Ishikawa (cell line): ENCODE data around the gene PRPF6.

Experiments
- CEBPB ChIP-seq: IDR thresholded peaks from 2 replicates; pipeline ENCODE4 v1.6.1; 2012
- CREB1 ChIP-seq: IDR thresholded peaks from 2 replicates; pipeline ENCODE4 v1.6.1; 2012; ENCODE audit warnings: low read depth
- EGR1 ChIP-seq: IDR thresholded peaks from 2 replicates; pipeline ENCODE4 v1.6.1; 2012
- EP300 ChIP-seq: IDR thresholded peaks from 2 replicates; pipeline ENCODE4 v1.6.1; 2012; ENCODE audit warnings: borderline replicate concordance
- FOXM1 ChIP-seq: IDR thresholded peaks from 2 replicates; pipeline ENCODE4 v1.6.1; 2012; ENCODE audit warnings: low read depth, borderline replicate concordance
- MAX ChIP-seq: IDR thresholded peaks from 2 replicates; pipeline ENCODE4 v1.6.1; 2012
- NFIC ChIP-seq: IDR thresholded peaks from 2 replicates; pipeline ENCODE4 v1.6.1; 2012
- RAD21 ChIP-seq: IDR thresholded peaks from 2 replicates; pipeline ENCODE4 v1.6.1; 2012; ENCODE audit warnings: low read depth
- REST ChIP-seq: IDR thresholded peaks from 2 replicates; pipeline ENCODE4 v1.6.1; 2012; ENCODE audit warnings: low read depth, mild to moderate bottlenecking
- TAF1 ChIP-seq: IDR thresholded peaks from 2 replicates; pipeline ENCODE4 v1.6.1; 2012; ENCODE audit warnings: low read depth, mild to moderate bottlenecking
- TCF12 ChIP-seq: IDR thresholded peaks from 2 replicates; pipeline ENCODE4 v1.6.1; 2012; ENCODE audit warnings: low read depth
- TEAD4 ChIP-seq: IDR thresholded peaks from 2 replicates; pipeline ENCODE4 v1.6.1; 2012
- USF1 ChIP-seq: IDR thresholded peaks from 2 replicates; pipeline ENCODE4 v1.6.1; 2012
- YY1 ChIP-seq: IDR thresholded peaks from 2 replicates; pipeline ENCODE4 v1.6.1; 2012; ENCODE audit warnings: low read depth
- ZBTB7A ChIP-seq: IDR thresholded peaks from 2 replicates; pipeline ENCODE4 v1.6.1; 2012; ENCODE audit warnings: low read depth

The PRPF6 gene

GRCh38 chr20:64056639-64056888 is 75.6 kb downstream of the PRPF6 start:
- TF ChIP-seq EP300 (no peak), MAX (no peak), TCF12 (no peak), NFIC (no peak), ZBTB7A (no peak), REST (no peak), FOXM1 (no peak), EGR1 (no peak), RAD21 (no peak)

GRCh38 chr20:64056889-64057627 is 76.1 kb downstream of the PRPF6 start:
- TF ChIP-seq RAD21, result no peak
- no peak for TF ChIP-seq CREB1
- TF ChIP-seq USF1, result no peak
- TF ChIP-seq REST, result no peak
- no peak for TF ChIP-seq EP300
- no peak for TF ChIP-seq YY1
- TF ChIP-seq EGR1, result no peak
- TF ChIP-seq NFIC, result no peak

- TF ChIP-seq EGR1 (no peak), RAD21 (peak; percentile 91), ZBTB7A (peak; percentile 70; the same call in 1 of the 2 replicates), USF1 (peak; percentile 47; the same call in 1 of the 2 replicates)
Measured at GRCh38 chr20:64057628-64058498, 76.9 kb downstream of the PRPF6 start.

- no peak for TF ChIP-seq ZBTB7A
- TF ChIP-seq NFIC, result no peak
- no peak for TF ChIP-seq MAX
- TF ChIP-seq EP300, result no peak
- no peak for TF ChIP-seq TCF12
- TF ChIP-seq CREB1, result no peak
- TF ChIP-seq TEAD4, result no peak
- TF ChIP-seq USF1, result no peak
- no peak for TF ChIP-seq RAD21
- no peak for TF ChIP-seq YY1
- no peak for TF ChIP-seq EGR1
- TF ChIP-seq TAF1, result no peak
Measured at GRCh38 chr20:64058536-64058935, 77.6 kb downstream of the PRPF6 start.

GRCh38 chr20:64062276-64062595 is 81.3 kb downstream of the PRPF6 start:
- TF ChIP-seq USF1, result no peak
- TF ChIP-seq TAF1, result no peak
- no peak for TF ChIP-seq ZBTB7A
- TF ChIP-seq RAD21, result no peak
- no peak for TF ChIP-seq TCF12
- no peak for TF ChIP-seq TEAD4
- TF ChIP-seq EGR1, result no peak
- TF ChIP-seq YY1, result no peak
- TF ChIP-seq MAX, result no peak
- no peak for TF ChIP-seq EP300
- no peak for TF ChIP-seq NFIC
- no peak for TF ChIP-seq CREB1
- no peak for TF ChIP-seq FOXM1
- TF ChIP-seq CEBPB, result no peak
- no peak for TF ChIP-seq REST
